OCI-LY3 (cell line): Measurements from ENCODE around the gene SPNS2.

ENCODE experiments used
- H2AFZ ChIP-seq: fragments of 200-600, 300-600 bp; shearing (Covaris generic); 2 replicates; pipeline ENCODE4 v1.6.0; 2014; ENCODE audit warnings: antibody characterized with exemption, low read depth, low read length
- H3K27ac ChIP-seq: fragments of 200-600, 300-600 bp; sonication (generic); 2 replicates; pipeline ENCODE4 v1.5.1; 2014; ENCODE audit warnings: mild to moderate bottlenecking, low read length, moderate library complexity, mixed read lengths
- H3K27me3 ChIP-seq: fragments of 200-600, 300-600 bp; sonication (generic); 2 replicates; pipeline ENCODE4 v1.6.1; 2014; ENCODE audit warnings: low read depth, low read length, mixed read lengths
- H3K36me3 ChIP-seq: fragments of 200-600, 300-600 bp; sonication (generic); replicated peaks from 2 replicates; pipeline ENCODE3; 2014; ENCODE audit warnings: low read depth, low read length, mixed read lengths
- H3K4me1 ChIP-seq: fragments of 300-600, 200-600 bp; sonication (generic); 2 replicates; pipeline ENCODE4 v1.6.1; 2014; ENCODE audit warnings: low read length, mixed read lengths
- H3K4me2 ChIP-seq: fragments of 200-600, 300-600 bp; sonication (generic); 2 replicates; pipeline ENCODE4 v1.6.1; 2014; ENCODE audit warnings: low read length, mixed read lengths
- H3K4me3 ChIP-seq: fragments of 300-600, 200-600 bp; sonication (generic); 2 replicates; pipeline ENCODE4 v1.5.1; 2014; ENCODE audit warnings: antibody characterized with exemption, mild to moderate bottlenecking, low read length, moderate library complexity
- H3K79me2 ChIP-seq: fragments of 300-600, 200-600 bp; shearing (Covaris generic); 2 replicates; pipeline ENCODE4 v1.6.1; 2014; ENCODE audit warnings: mild to moderate bottlenecking, low read length, mixed read lengths
- H3K9ac ChIP-seq: fragments of 300-600, 200-600 bp; shearing (Covaris generic); 2 replicates; pipeline ENCODE4 v1.6.0; 2014; ENCODE audit warnings: mild to moderate bottlenecking, low read length, moderate library complexity
- H3K9me3 ChIP-seq: fragments of 200-600, 300-600 bp; shearing (Covaris generic); 2 replicates; pipeline ENCODE4 v1.6.1; 2014; ENCODE audit warnings: low read length, mixed read lengths; ENCODE audit not compliant: insufficient read depth
- H4K20me1 ChIP-seq: fragments of 200-600, 300-600 bp; sonication (generic); 2 replicates; pipeline ENCODE4 v1.6.1; 2016; ENCODE audit warnings: low read length, mixed read lengths; ENCODE audit not compliant: insufficient read depth
- CTCF ChIP-seq: fragments of 200-600, 300-600 bp; sonication (generic); IDR thresholded peaks from 2 replicates; pipeline ENCODE4 v1.5.1; 2014; ENCODE audit warnings: antibody characterized with exemption, low read length, low read depth
- EZH2phosphoT487 ChIP-seq: fragments of 200-600 bp; shearing (Covaris generic); IDR thresholded peaks from 2 replicates; pipeline ENCODE4 v1.6.1; 2018; ENCODE audit warnings: antibody characterized with exemption, mixed run types, low read depth

The SPNS2 gene

GRCh38 chr17:4516735-4517134 is 18.1 kb downstream of the SPNS2 start:
- Histone ChIP-seq H3K9me3 (no peaks in the 10 kb centered on the region), H3K27ac (no peak overlapping the region)

GRCh38 chr17:4518901-4519300 is 20.2 kb downstream of the SPNS2 start:
- Histone ChIP-seq H2AFZ (peak overlapping the region; percentile 60), H3K4me2 (peak overlapping the region; percentile 63), H4K20me1 (no peaks in the 10 kb centered on the region), H3K27ac (peak overlapping the region; percentile 23; the same call in 1 of the 2 replicates), H3K4me1 (peaks cover 20% of the 10 kb centered on the region), H3K79me2 (no peaks in the 10 kb centered on the region), H3K27me3 (no peaks in the 10 kb centered on the region), H3K36me3 (no peaks in the 10 kb centered on the region), H3K9ac (peak overlapping the region; percentile 48; the same call in 1 of the 2 replicates), H3K4me3 (peak overlapping the region; percentile 31; the same call in 1 of the 2 replicates), H3K9me3 (no peaks in the 10 kb centered on the region)
- TF ChIP-seq CTCF, result no peak
- TF ChIP-seq EZH2phosphoT487, result no peak

More at GRCh38 chr17:4516735-4517134, 18.1 kb downstream of the SPNS2 start:
- peaks cover 11% of the 10 kb centered on the region for H3K4me1 ChIP-seq
- no peaks in the 10 kb centered on the region for H3K36me3 ChIP-seq
- no peaks in the 10 kb centered on the region for H4K20me1 ChIP-seq
- TF ChIP-seq EZH2phosphoT487 (no peak), CTCF (no peak)
- no peaks in the 10 kb centered on the region for H3K79me2 ChIP-seq
- no peak overlapping the region for H3K4me2 ChIP-seq
- H2AFZ ChIP-seq, result no peak overlapping the region
- H3K27me3 ChIP-seq, result no peaks in the 10 kb centered on the region
- H3K4me3 ChIP-seq, result no peak overlapping the region
- no peak overlapping the region for H3K9ac ChIP-seq

- Histone ChIP-seq H3K79me2 (no peaks in the 10 kb centered on the region), H4K20me1 (no peaks in the 10 kb centered on the region), H3K4me1 (peaks cover 22% of the 10 kb centered on the region), H2AFZ (no peak overlapping the region), H3K27ac (no peak overlapping the region), H3K27me3 (no peaks in the 10 kb centered on the region), H3K36me3 (no peaks in the 10 kb centered on the region), H3K9ac (peak overlapping the region; percentile 48; the same call in 1 of the 2 replicates), H3K4me3 (no peak overlapping the region), H3K9me3 (no peaks in the 10 kb centered on the region), H3K4me2 (no peak overlapping the region)
- TF ChIP-seq CTCF (no peak), EZH2phosphoT487 (no peak)
Observed at GRCh38 chr17:4519361-4519788, 20.7 kb downstream of the SPNS2 start.

- H3K4me1 ChIP-seq, result peaks cover 22% of the 10 kb centered on the region
Observed at GRCh38 chr17:4520060-4520893, 21.6 kb downstream of the SPNS2 start.

More at GRCh38 chr17:4520060-4520893, 21.6 kb downstream of the SPNS2 start:
- no peaks in the 10 kb centered on the region for H3K9me3 ChIP-seq
- no peak overlapping the region for H2AFZ ChIP-seq
- TF ChIP-seq CTCF, result no peak
- TF ChIP-seq EZH2phosphoT487, result no peak
- no peaks in the 10 kb centered on the region for H3K36me3 ChIP-seq
- H3K79me2 ChIP-seq, result no peaks in the 10 kb centered on the region
- no peak overlapping the region for H3K4me2 ChIP-seq
- no peak overlapping the region for H3K4me3 ChIP-seq
- no peaks in the 10 kb centered on the region for H4K20me1 ChIP-seq
- no peak overlapping the region for H3K9ac ChIP-seq
- no peaks in the 10 kb centered on the region for H3K27me3 ChIP-seq
- no peak overlapping the region for H3K27ac ChIP-seq
